ENCODE results near the gene ETNK2.

ETNK2 gene

GRCh38 chr1:204096931-204097330 lies 54.9 kb downstream of the ETNK2 start:
- no peak for TF ChIP-seq CTCF (IDR thresholded peaks at IDR 0.05; ENCODE audit: low read depth, low read length, missing control alignments)
- Histone ChIP-seq H3K36me3 (replicated peaks) (no peaks in the 10 kb centered on the region), H3K4me3 (ENCODE audit: low read depth, low read length) (no peak overlapping the region), H3K27ac (no peak overlapping the region), H3K27me3 (replicated peaks) (no peaks in the 10 kb centered on the region)
- in situ Hi-C loops (cut with HindIII; ENCODE audit: low pct_ligation_motif_present, low sequenced_read_pairs), result no loop called here
- no peak for DNase-seq

- Histone ChIP-seq H3K27me3 (replicated peaks) (no peaks in the 10 kb centered on the region), H3K36me3 (replicated peaks) (no peaks in the 10 kb centered on the region), H3K27ac (no peak overlapping the region), H3K4me3 (ENCODE audit: low read depth, low read length) (no peak overlapping the region)
- no peak for DNase-seq
- in situ Hi-C loops (cut with HindIII; ENCODE audit: low pct_ligation_motif_present, low sequenced_read_pairs), result no loop called here
- no peak for TF ChIP-seq CTCF (IDR thresholded peaks at IDR 0.05; ENCODE audit: low read depth, low read length, missing control alignments)
These were observed 56.8 kb downstream of the ETNK2 start for GRCh38 chr1:204094856-204095634.

- in situ Hi-C loops (cut with HindIII; ENCODE audit: low pct_ligation_motif_present, low sequenced_read_pairs), result no loop called here
- Histone ChIP-seq H3K36me3 (replicated peaks) (no peaks in the 10 kb centered on the region), H3K27me3 (replicated peaks) (no peaks in the 10 kb centered on the region), H3K27ac (no peak overlapping the region), H3K4me3 (ENCODE audit: low read depth, low read length) (no peak overlapping the region)
- TF ChIP-seq CTCF (IDR thresholded peaks at IDR 0.05; ENCODE audit: low read depth, low read length, missing control alignments), result no peak
- DNase-seq, result no peak
These were observed 57.5 kb downstream of the ETNK2 start for GRCh38 chr1:204094313-204094729.

GRCh38 chr1:204093781-204094180 lies 58.1 kb downstream of the ETNK2 start:
- no peak overlapping the region for H3K4me3 ChIP-seq (ENCODE audit: low read depth, low read length)
- no peak for TF ChIP-seq CTCF (IDR thresholded peaks at IDR 0.05; ENCODE audit: low read depth, low read length, missing control alignments)
- no peak for DNase-seq
- H3K27me3 ChIP-seq (replicated peaks), result no peaks in the 10 kb centered on the region
- no peak overlapping the region for H3K27ac ChIP-seq
- no peaks in the 10 kb centered on the region for H3K36me3 ChIP-seq (replicated peaks)
- in situ Hi-C loops (cut with HindIII; ENCODE audit: low pct_ligation_motif_present, low sequenced_read_pairs), result no loop called here

- DNase-seq, result no peak
- H3K4me3 ChIP-seq (ENCODE audit: low read depth, low read length), result no peak overlapping the region
- in situ Hi-C loops (cut with HindIII; ENCODE audit: low pct_ligation_motif_present, low sequenced_read_pairs), result no loop called here
- H3K27ac ChIP-seq, result no peak overlapping the region
- H3K27me3 ChIP-seq (replicated peaks), result no peaks in the 10 kb centered on the region
- H3K36me3 ChIP-seq (replicated peaks), result no peaks in the 10 kb centered on the region
- no peak for TF ChIP-seq CTCF (IDR thresholded peaks at IDR 0.05; ENCODE audit: low read depth, low read length, missing control alignments)
These were observed 58.5 kb downstream of the ETNK2 start for GRCh38 chr1:204093421-204093717.
